Dendritic cell treated with granulocyte-macrophage colony-stimulating factor and Interleukin-4, amounts not matched to agents 40 ng/mL and 50 ng/mL, for 4 days (primary cell): ENCODE data around the gene PARM1.

Source experiments
- H3K27ac Mint-ChIP-seq: one replicate; pipeline ENCODE4 v1.8.0; 2022; ENCODE audit warnings: mild to moderate bottlenecking, mixed read lengths
- H3K27me3 Mint-ChIP-seq: one replicate; pipeline ENCODE4 v1.8.0; 2022; ENCODE audit warnings: mild to moderate bottlenecking, mixed read lengths
- H3K36me3 Mint-ChIP-seq: one replicate; pipeline ENCODE4 v1.8.0; 2022; ENCODE audit warnings: low read depth, mixed read lengths
- H3K4me1 Mint-ChIP-seq: one replicate; pipeline ENCODE4 v1.8.0; 2022; ENCODE audit warnings: low read depth, mixed read lengths
- H3K4me3 Mint-ChIP-seq: one replicate; pipeline ENCODE4 v1.8.0; 2022; ENCODE audit warnings: mild to moderate bottlenecking, moderate library complexity, mixed read lengths
- H3K9me3 Mint-ChIP-seq: one replicate; pipeline ENCODE4 v1.8.0; 2022; ENCODE audit warnings: mixed read lengths
- intact Hi-C: fragments of 100-400 bp; cut with micrococcal nuclease; formaldehyde crosslinking; loops from one replicate; pipeline ENCODE4 v1.15.0; 2022

The PARM1 gene

GRCh38 chr4:74950882-74951281, 18.0 kb downstream of the PARM1 start:
- no peak overlapping the region for H3K4me3 Mint-ChIP-seq
- intact Hi-C loops, result no loop called here
- H3K27ac Mint-ChIP-seq, result no peak overlapping the region
- H3K27me3 Mint-ChIP-seq, result no peaks in the 10 kb centered on the region
- H3K36me3 Mint-ChIP-seq, result peaks cover 5% of the 10 kb centered on the region
- H3K4me1 Mint-ChIP-seq, result no peaks in the 10 kb centered on the region
- H3K9me3 Mint-ChIP-seq, result no peaks in the 10 kb centered on the region

- Mint-ChIP-seq H3K4me3 (no peak overlapping the region), H3K4me1 (no peaks in the 10 kb centered on the region), H3K27me3 (no peaks in the 10 kb centered on the region), H3K9me3 (no peaks in the 10 kb centered on the region), H3K27ac (no peak overlapping the region), H3K36me3 (no peaks in the 10 kb centered on the region)
- intact Hi-C loops, result no loop called here
Observed at GRCh38 chr4:74953647-74954046, 20.7 kb downstream of the PARM1 start.

GRCh38 chr4:74958881-74959280, 26.0 kb downstream of the PARM1 start:
- no peak overlapping the region for H3K27ac Mint-ChIP-seq
- intact Hi-C loops, result no loop called here
- H3K27me3 Mint-ChIP-seq, result no peaks in the 10 kb centered on the region
- peaks cover 20% of the 10 kb centered on the region for H3K9me3 Mint-ChIP-seq
- H3K4me1 Mint-ChIP-seq, result peaks cover 15% of the 10 kb centered on the region
- peaks cover 14% of the 10 kb centered on the region for H3K36me3 Mint-ChIP-seq
- H3K4me3 Mint-ChIP-seq, result no peak overlapping the region

GRCh38 chr4:74961230-74961629, 28.3 kb downstream of the PARM1 start:
- Mint-ChIP-seq H3K27ac (no peak overlapping the region), H3K4me3 (no peak overlapping the region), H3K9me3 (peaks cover 28% of the 10 kb centered on the region), H3K36me3 (peaks cover 16% of the 10 kb centered on the region), H3K27me3 (peaks cover 3% of the 10 kb centered on the region), H3K4me1 (peaks cover 19% of the 10 kb centered on the region)
- intact Hi-C loops, result no loop called here

- peaks cover 20% of the 10 kb centered on the region for H3K36me3 Mint-ChIP-seq
- intact Hi-C loops, result no loop called here
- peaks cover 34% of the 10 kb centered on the region for H3K9me3 Mint-ChIP-seq
- H3K27ac Mint-ChIP-seq, result no peak overlapping the region
- H3K4me3 Mint-ChIP-seq, result no peak overlapping the region
- peaks cover 23% of the 10 kb centered on the region for H3K4me1 Mint-ChIP-seq
- peaks cover 5% of the 10 kb centered on the region for H3K27me3 Mint-ChIP-seq
Observed at GRCh38 chr4:74962584-74962983, 29.7 kb downstream of the PARM1 start.

- H3K9me3 Mint-ChIP-seq, result peaks cover 34% of the 10 kb centered on the region
- H3K36me3 Mint-ChIP-seq, result peaks cover 20% of the 10 kb centered on the region
- H3K4me1 Mint-ChIP-seq, result peaks cover 30% of the 10 kb centered on the region
- H3K27ac Mint-ChIP-seq, result no peak overlapping the region
- intact Hi-C loops, result no loop called here
- no peak overlapping the region for H3K4me3 Mint-ChIP-seq
- H3K27me3 Mint-ChIP-seq, result peaks cover 10% of the 10 kb centered on the region
Observed at GRCh38 chr4:74964311-74964710, 31.4 kb downstream of the PARM1 start.

GRCh38 chr4:74967324-74967723, 34.4 kb downstream of the PARM1 start:
- H3K9me3 Mint-ChIP-seq, result peaks cover 14% of the 10 kb centered on the region
- intact Hi-C loops, result no loop called here
- H3K27ac Mint-ChIP-seq, result no peak overlapping the region
- H3K27me3 Mint-ChIP-seq, result peaks cover 19% of the 10 kb centered on the region
- no peak overlapping the region for H3K4me3 Mint-ChIP-seq
- peaks cover 6% of the 10 kb centered on the region for H3K36me3 Mint-ChIP-seq
- H3K4me1 Mint-ChIP-seq, result peaks cover 26% of the 10 kb centered on the region

- Mint-ChIP-seq H3K36me3 (peaks cover 6% of the 10 kb centered on the region), H3K4me3 (no peak overlapping the region), H3K9me3 (peaks cover 14% of the 10 kb centered on the region), H3K4me1 (peaks cover 22% of the 10 kb centered on the region), H3K27me3 (peaks cover 19% of the 10 kb centered on the region), H3K27ac (peak overlapping the region; percentile 22)
- intact Hi-C loops, result no loop called here
Observed at GRCh38 chr4:74968456-74969164, 35.7 kb downstream of the PARM1 start.

GRCh38 chr4:74969507-74970474, 36.9 kb downstream of the PARM1 start:
- H3K36me3 Mint-ChIP-seq, result peaks cover 6% of the 10 kb centered on the region
- peaks cover 14% of the 10 kb centered on the region for H3K9me3 Mint-ChIP-seq
- no peak overlapping the region for H3K4me3 Mint-ChIP-seq
- H3K4me1 Mint-ChIP-seq, result peaks cover 22% of the 10 kb centered on the region
- H3K27ac Mint-ChIP-seq, result peak overlapping the region; percentile 22
- intact Hi-C loops, result no loop called here
- peaks cover 19% of the 10 kb centered on the region for H3K27me3 Mint-ChIP-seq

- Mint-ChIP-seq H3K27ac (no peak overlapping the region), H3K27me3 (peaks cover 17% of the 10 kb centered on the region), H3K4me1 (peaks cover 22% of the 10 kb centered on the region), H3K36me3 (peaks cover 6% of the 10 kb centered on the region), H3K4me3 (no peak overlapping the region), H3K9me3 (peaks cover 12% of the 10 kb centered on the region)
- intact Hi-C loops, result no loop called here
Observed at GRCh38 chr4:74970577-74970976, 37.7 kb downstream of the PARM1 start.

GRCh38 chr4:74971862-74972261, 38.9 kb downstream of the PARM1 start:
- H3K4me3 Mint-ChIP-seq, result no peak overlapping the region
- intact Hi-C loops, result no loop called here
- peaks cover 9% of the 10 kb centered on the region for H3K9me3 Mint-ChIP-seq
- H3K27me3 Mint-ChIP-seq, result peaks cover 14% of the 10 kb centered on the region
- H3K36me3 Mint-ChIP-seq, result peaks cover 5% of the 10 kb centered on the region
- peaks cover 15% of the 10 kb centered on the region for H3K4me1 Mint-ChIP-seq
- no peak overlapping the region for H3K27ac Mint-ChIP-seq

- H3K36me3 Mint-ChIP-seq, result peaks cover 6% of the 10 kb centered on the region
- H3K9me3 Mint-ChIP-seq, result peaks cover 42% of the 10 kb centered on the region
- intact Hi-C loops, result no loop called here
- no peak overlapping the region for H3K4me3 Mint-ChIP-seq
- H3K27me3 Mint-ChIP-seq, result peaks cover 9% of the 10 kb centered on the region
- H3K4me1 Mint-ChIP-seq, result no peaks in the 10 kb centered on the region
- no peak overlapping the region for H3K27ac Mint-ChIP-seq
Observed at GRCh38 chr4:74975082-74975481, 42.2 kb downstream of the PARM1 start.

- Mint-ChIP-seq H3K27me3 (peaks cover 7% of the 10 kb centered on the region), H3K36me3 (peaks cover 6% of the 10 kb centered on the region), H3K4me1 (no peaks in the 10 kb centered on the region), H3K4me3 (no peak overlapping the region), H3K9me3 (peaks cover 43% of the 10 kb centered on the region), H3K27ac (no peak overlapping the region)
- intact Hi-C loops, result no loop called here
Observed at GRCh38 chr4:74975848-74976824, 43.2 kb downstream of the PARM1 start.
